ENCODE measurements around the gene NT5C1B.

- TF ChIP-seq CTCF (conservative IDR thresholded peaks at IDR 0.05; ENCODE audit: low read length) (no peak), EZH2phosphoT487 (IDR thresholded peaks at IDR 0.05; ENCODE audit: borderline replicate concordance) (no peak)
Measured at GRCh38 chr2:18637196-18637595, 47.8 kb upstream of the NT5C1B start.
